Measurements from ENCODE around the gene SPTBN4.

SPTBN4 gene

GRCh38 chr19:40625406-40626120 lies 158.8 kb downstream of the SPTBN4 start:
- Histone ChIP-seq H3K4me1 (ENCODE audit: control insufficient read depth, insufficient read depth, low read length) (no peaks in the 10 kb centered on the region), H3K27me3 (ENCODE audit: control insufficient read depth, insufficient read depth, low read length) (no peaks in the 10 kb centered on the region), H3K27ac (ENCODE audit: low read depth, low read length) (no peak overlapping the region), H3K9ac (ENCODE audit: low read length) (no peak overlapping the region), H3K36me3 (ENCODE audit: control insufficient read depth, insufficient read depth, low read length) (peaks cover 13% of the 10 kb centered on the region), H3K4me3 (ENCODE audit: low read length) (no peak overlapping the region)
